Neural cell (in vitro differentiated cells): Measurements from ENCODE around the gene EREG. TPM values are rescaled to one million over a fixed set of nuclear protein-coding genes. Genes with fewer than 3 reads are reported as not detected.

Source experiments
- H2AFZ ChIP-seq: fragments of 200-600, 300-800 bp; sonication (generic), shearing (Covaris generic); 2 replicates; pipeline ENCODE4 v1.6.0; 2014; ENCODE audit warnings: low read depth, mild to moderate bottlenecking, antibody characterized with exemption, low read length, moderate library complexity
- H3F3A ChIP-seq: fragments of 200-600 bp; shearing (Covaris generic); 2 replicates; pipeline ENCODE4 v1.6.1; 2016; ENCODE audit warnings: mild to moderate bottlenecking, moderate library complexity, mixed read lengths, antibody characterized with exemption, low read length; ENCODE audit not compliant: insufficient read depth, poor library complexity, severe bottlenecking
- H3K27ac ChIP-seq: fragments of 200-600, 300-800 bp; sonication (generic), shearing (Covaris generic); 2 replicates; pipeline ENCODE4 v1.5.1; 2014; ENCODE audit warnings: mild to moderate bottlenecking, low read length, moderate library complexity
- H3K27me3 ChIP-seq: fragments of 300-800, 200-600 bp; sonication (generic), shearing (Covaris generic); 2 replicates; pipeline ENCODE4 v1.6.0; 2014; ENCODE audit warnings: mild to moderate bottlenecking, low read depth, low read length, moderate library complexity; ENCODE audit not compliant: insufficient read depth
- H3K36me3 ChIP-seq: fragments of 300-800, 200-600 bp; sonication (generic), shearing (Covaris generic); 2 replicates; pipeline ENCODE4 v1.5.1; 2014; ENCODE audit warnings: mild to moderate bottlenecking, antibody characterized with exemption, low read length, moderate library complexity; ENCODE audit not compliant: insufficient read depth
- H3K4me2 ChIP-seq: fragments of 300-800, 200-600 bp; sonication (generic), shearing (Covaris generic); 2 replicates; pipeline ENCODE4 v1.6.0; 2014; ENCODE audit warnings: mild to moderate bottlenecking, low read length
- H3K4me3 ChIP-seq: fragments of 300-800, 200-600 bp; sonication (generic), shearing (Covaris generic); 2 replicates; pipeline ENCODE4 v1.5.1; 2014; ENCODE audit warnings: mild to moderate bottlenecking, low read length, moderate library complexity
- H3K79me2 ChIP-seq: fragments of 200-600 bp; shearing (Covaris generic); replicated peaks from 2 replicates; pipeline ENCODE4 v1.6.0; 2014; ENCODE audit warnings: mild to moderate bottlenecking, low read length, moderate library complexity; ENCODE audit not compliant: insufficient read depth
- H3K9ac ChIP-seq: fragments of 300-800, 200-600 bp; sonication (generic), shearing (Covaris generic); 2 replicates; pipeline ENCODE4 v1.6.1; 2016; ENCODE audit warnings: mild to moderate bottlenecking, low read length, mixed read lengths
- H3K9me2 ChIP-seq: fragments of 200-600 bp; shearing (Covaris generic); 2 replicates; pipeline ENCODE4 v1.6.1; 2016; ENCODE audit warnings: mild to moderate bottlenecking, low read length, mixed read lengths; ENCODE audit not compliant: insufficient read depth
- H3K9me3 ChIP-seq: fragments of 200-600, 300-800 bp; sonication (generic), shearing (Covaris generic); 2 replicates; pipeline ENCODE4 v1.6.1; 2016; ENCODE audit warnings: mild to moderate bottlenecking, mixed run types, low read length, moderate library complexity, mixed read lengths
- H4K20me1 ChIP-seq: fragments of 200-600 bp; shearing (Covaris generic); 2 replicates; pipeline ENCODE4 v1.6.1; 2016; ENCODE audit warnings: mild to moderate bottlenecking, mixed run types; ENCODE audit not compliant: insufficient read depth
- EP300 ChIP-seq: fragments of 450-650 bp; conservative IDR thresholded peaks from 2 replicates; pipeline ENCODE4 v1.6.1; 2014; ENCODE audit warnings: antibody characterized with exemption, mild to moderate bottlenecking, moderate library complexity; ENCODE audit not compliant: poor library complexity, severe bottlenecking
- EZH2 ChIP-seq: fragments of 200-600, 300-800 bp; shearing (Covaris generic), sonication (generic); IDR thresholded peaks from 2 replicates; pipeline ENCODE4 v1.6.1; 2014; ENCODE audit warnings: antibody characterized with exemption, low read length, borderline replicate concordance, mild to moderate bottlenecking; ENCODE audit not compliant: insufficient read depth, poor library complexity, severe bottlenecking
- MXI1 ChIP-seq: fragments of 450-650 bp; conservative IDR thresholded peaks from 2 replicates; pipeline ENCODE4 v1.6.1; 2014; ENCODE audit warnings: antibody characterized with exemption, mild to moderate bottlenecking; ENCODE audit not compliant: poor library complexity, severe bottlenecking
- POLR2AphosphoS5 ChIP-seq: IDR thresholded peaks from 2 replicates; pipeline ENCODE4 v1.6.1; 2012
- RAD21 ChIP-seq: fragments of 450-650 bp; conservative IDR thresholded peaks from 2 replicates; pipeline ENCODE4 v1.6.1; 2014; ENCODE audit warnings: antibody characterized with exemption, mild to moderate bottlenecking, moderate library complexity
- SMC3 ChIP-seq: fragments of 450-650 bp; conservative IDR thresholded peaks from 2 replicates; pipeline ENCODE4 v1.6.1; 2014; ENCODE audit warnings: antibody characterized with exemption, mild to moderate bottlenecking, moderate library complexity; ENCODE audit not compliant: poor library complexity
- TAF1 ChIP-seq: IDR thresholded peaks from 2 replicates; pipeline ENCODE4 v1.6.1; 2012; ENCODE audit warnings: low read depth
- polyA plus RNA-seq: library from polyadenylated mRNA; depleted of rRNA; stranded (reverse); fragments of >200 nt; gene quantifications from 2 replicates; pipeline ENCODE4 v1.2.3, GENCODE V29; 2014
- TF ChIP-seq, protein P1 (sequence below): IDR thresholded peaks from 2 replicates; pipeline ENCODE4 v1.6.1; 2012; ENCODE audit warnings: borderline replicate concordance
- TF ChIP-seq, protein P2 (sequence below): fragments of 450-650 bp; IDR thresholded peaks from 2 replicates; pipeline ENCODE4 v1.5.1; 2014; ENCODE audit warnings: antibody characterized with exemption, mild to moderate bottlenecking, moderate library complexity; ENCODE audit not compliant: poor library complexity, severe bottlenecking

Gene EREG
- polyA plus RNA-seq, 1 donor from 2014 or later, result not detected

DNA sequence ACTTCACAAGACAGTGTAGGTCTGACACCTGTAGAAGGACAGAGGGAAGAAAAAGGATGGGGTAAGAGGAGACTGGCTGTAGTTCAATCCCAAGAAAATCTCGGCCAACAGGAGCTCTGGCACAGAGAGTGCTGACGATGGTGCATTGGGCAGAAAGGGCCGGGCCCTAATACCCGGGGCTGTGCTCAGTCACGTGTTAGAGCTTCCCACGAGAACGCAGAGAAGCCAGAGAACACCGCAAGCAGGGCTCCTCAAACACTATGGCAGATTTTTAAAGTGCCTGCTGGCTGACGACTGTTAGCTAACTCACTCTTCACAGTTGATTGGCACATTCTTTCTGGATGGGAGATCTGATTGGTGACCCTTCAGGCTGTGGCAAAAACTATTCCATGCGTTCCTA, 35.5 kb downstream of the EREG start:
- Histone ChIP-seq H3K9ac (no peak overlapping the region), H3K27me3 (no peaks in the 10 kb centered on the region), H3K4me2 (no peak overlapping the region), H4K20me1 (no peaks in the 10 kb centered on the region), H3F3A (no peaks in the 10 kb centered on the region), H3K36me3 (no peaks in the 10 kb centered on the region), H2AFZ (no peak overlapping the region), H3K79me2 (no peaks in the 10 kb centered on the region), H3K4me3 (no peak overlapping the region), H3K9me2 (no peaks in the 10 kb centered on the region), H3K27ac (no peak overlapping the region), H3K9me3 (no peaks in the 10 kb centered on the region)
- TF ChIP-seq POLR2AphosphoS5, result no peak
- TF ChIP-seq, protein P1, sequence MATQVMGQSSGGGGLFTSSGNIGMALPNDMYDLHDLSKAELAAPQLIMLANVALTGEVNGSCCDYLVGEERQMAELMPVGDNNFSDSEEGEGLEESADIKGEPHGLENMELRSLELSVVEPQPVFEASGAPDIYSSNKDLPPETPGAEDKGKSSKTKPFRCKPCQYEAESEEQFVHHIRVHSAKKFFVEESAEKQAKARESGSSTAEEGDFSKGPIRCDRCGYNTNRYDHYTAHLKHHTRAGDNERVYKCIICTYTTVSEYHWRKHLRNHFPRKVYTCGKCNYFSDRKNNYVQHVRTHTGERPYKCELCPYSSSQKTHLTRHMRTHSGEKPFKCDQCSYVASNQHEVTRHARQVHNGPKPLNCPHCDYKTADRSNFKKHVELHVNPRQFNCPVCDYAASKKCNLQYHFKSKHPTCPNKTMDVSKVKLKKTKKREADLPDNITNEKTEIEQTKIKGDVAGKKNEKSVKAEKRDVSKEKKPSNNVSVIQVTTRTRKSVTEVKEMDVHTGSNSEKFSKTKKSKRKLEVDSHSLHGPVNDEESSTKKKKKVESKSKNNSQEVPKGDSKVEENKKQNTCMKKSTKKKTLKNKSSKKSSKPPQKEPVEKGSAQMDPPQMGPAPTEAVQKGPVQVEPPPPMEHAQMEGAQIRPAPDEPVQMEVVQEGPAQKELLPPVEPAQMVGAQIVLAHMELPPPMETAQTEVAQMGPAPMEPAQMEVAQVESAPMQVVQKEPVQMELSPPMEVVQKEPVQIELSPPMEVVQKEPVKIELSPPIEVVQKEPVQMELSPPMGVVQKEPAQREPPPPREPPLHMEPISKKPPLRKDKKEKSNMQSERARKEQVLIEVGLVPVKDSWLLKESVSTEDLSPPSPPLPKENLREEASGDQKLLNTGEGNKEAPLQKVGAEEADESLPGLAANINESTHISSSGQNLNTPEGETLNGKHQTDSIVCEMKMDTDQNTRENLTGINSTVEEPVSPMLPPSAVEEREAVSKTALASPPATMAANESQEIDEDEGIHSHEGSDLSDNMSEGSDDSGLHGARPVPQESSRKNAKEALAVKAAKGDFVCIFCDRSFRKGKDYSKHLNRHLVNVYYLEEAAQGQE, result no peak
- TF ChIP-seq, protein P2, sequence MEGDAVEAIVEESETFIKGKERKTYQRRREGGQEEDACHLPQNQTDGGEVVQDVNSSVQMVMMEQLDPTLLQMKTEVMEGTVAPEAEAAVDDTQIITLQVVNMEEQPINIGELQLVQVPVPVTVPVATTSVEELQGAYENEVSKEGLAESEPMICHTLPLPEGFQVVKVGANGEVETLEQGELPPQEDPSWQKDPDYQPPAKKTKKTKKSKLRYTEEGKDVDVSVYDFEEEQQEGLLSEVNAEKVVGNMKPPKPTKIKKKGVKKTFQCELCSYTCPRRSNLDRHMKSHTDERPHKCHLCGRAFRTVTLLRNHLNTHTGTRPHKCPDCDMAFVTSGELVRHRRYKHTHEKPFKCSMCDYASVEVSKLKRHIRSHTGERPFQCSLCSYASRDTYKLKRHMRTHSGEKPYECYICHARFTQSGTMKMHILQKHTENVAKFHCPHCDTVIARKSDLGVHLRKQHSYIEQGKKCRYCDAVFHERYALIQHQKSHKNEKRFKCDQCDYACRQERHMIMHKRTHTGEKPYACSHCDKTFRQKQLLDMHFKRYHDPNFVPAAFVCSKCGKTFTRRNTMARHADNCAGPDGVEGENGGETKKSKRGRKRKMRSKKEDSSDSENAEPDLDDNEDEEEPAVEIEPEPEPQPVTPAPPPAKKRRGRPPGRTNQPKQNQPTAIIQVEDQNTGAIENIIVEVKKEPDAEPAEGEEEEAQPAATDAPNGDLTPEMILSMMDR, result no peak
- no peak for TF ChIP-seq MXI1
- TF ChIP-seq EZH2, result no peak
- TF ChIP-seq TAF1, result no peak
- TF ChIP-seq RAD21, result no peak
- TF ChIP-seq SMC3, result no peak
- TF ChIP-seq EP300, result no peak

DNA sequence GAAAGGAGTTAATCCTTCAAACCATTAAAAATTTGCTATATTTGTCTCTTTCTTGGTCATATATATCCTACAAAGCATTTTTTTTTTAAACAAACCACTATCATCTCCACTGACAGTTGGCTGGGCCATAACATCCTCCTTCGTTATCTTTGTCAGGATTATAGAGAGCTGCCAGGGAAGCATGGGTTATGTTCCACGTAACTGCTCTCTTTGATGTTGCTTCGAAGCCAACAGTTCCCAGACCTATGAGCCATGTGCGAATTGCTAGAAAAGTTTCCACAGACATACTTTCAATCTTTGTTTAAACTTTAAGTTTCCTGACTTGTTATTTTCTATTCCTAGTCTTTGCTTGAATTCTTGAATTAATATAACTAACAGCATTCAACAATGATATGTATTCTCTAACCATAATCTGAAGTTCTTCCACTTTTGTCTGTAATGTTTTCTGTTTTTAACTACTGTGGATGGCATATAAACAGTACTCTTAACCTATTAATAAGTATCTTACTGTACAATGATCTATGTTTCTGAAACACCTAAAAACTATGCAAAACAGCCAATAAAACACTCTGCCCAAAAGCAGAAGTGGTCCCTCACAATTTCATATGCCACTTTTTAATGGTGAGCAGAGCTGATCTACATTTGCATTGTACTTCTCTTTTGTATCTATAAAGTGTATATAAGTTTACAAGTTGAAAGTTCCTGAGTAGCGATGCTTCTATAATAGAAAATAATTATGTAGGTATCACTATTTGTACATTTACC, 37.9 kb downstream of the EREG start:
- no peak overlapping the region for H3K9ac ChIP-seq
- H3K27ac ChIP-seq, result no peak overlapping the region
- H3K4me2 ChIP-seq, result no peak overlapping the region
- H4K20me1 ChIP-seq, result no peaks in the 10 kb centered on the region
- H3K36me3 ChIP-seq, result no peaks in the 10 kb centered on the region
- no peaks in the 10 kb centered on the region for H3K9me2 ChIP-seq
- no peak overlapping the region for H3K4me3 ChIP-seq
- H3F3A ChIP-seq, result no peaks in the 10 kb centered on the region
- no peaks in the 10 kb centered on the region for H3K27me3 ChIP-seq
- no peak for TF ChIP-seq TAF1
- no peak for TF ChIP-seq POLR2AphosphoS5
- no peak for TF ChIP-seq RAD21
- TF ChIP-seq, protein P1, result no peak
- TF ChIP-seq EP300, result no peak
- TF ChIP-seq SMC3, result no peak
- no peak for TF ChIP-seq EZH2
- no peak for TF ChIP-seq MXI1
- TF ChIP-seq, protein P2, result no peak
- H3K79me2 ChIP-seq, result no peaks in the 10 kb centered on the region
- H2AFZ ChIP-seq, result no peak overlapping the region
- no peaks in the 10 kb centered on the region for H3K9me3 ChIP-seq
